IPS-20b (cell line): Measurements from ENCODE around the gene FANCM.
A peak's percentile ranks its signal among the peaks of the same experiment; 100 is the strongest.

Experiments
- H3K27ac ChIP-seq: one replicate; pipeline ENCODE4 v1.5.1; 2013; ENCODE audit warnings: low read length
- H3K27me3 ChIP-seq: 2 replicates; pipeline ENCODE4 v1.6.1; 2013; ENCODE audit warnings: mild to moderate bottlenecking, low read length, inconsistent platforms; ENCODE audit not compliant: insufficient read depth
- H3K36me3 ChIP-seq: 2 replicates; pipeline ENCODE4 v1.6.1; 2013; ENCODE audit warnings: low read depth, mild to moderate bottlenecking, inconsistent platforms, low read length, moderate library complexity; ENCODE audit not compliant: insufficient read depth
- H3K4me1 ChIP-seq: 2 replicates; pipeline ENCODE4 v1.6.1; 2013; ENCODE audit warnings: mild to moderate bottlenecking, control low read depth, inconsistent platforms, low read length, moderate library complexity; ENCODE audit not compliant: insufficient read depth
- H3K4me3 ChIP-seq: 2 replicates; pipeline ENCODE4 v1.5.1; 2013; ENCODE audit warnings: mild to moderate bottlenecking, low read length, inconsistent platforms
- H3K9ac ChIP-seq: 2 replicates; pipeline ENCODE4 v1.6.1; 2013; ENCODE audit warnings: low read depth, mild to moderate bottlenecking, inconsistent platforms, low read length, moderate library complexity
- H3K9me3 ChIP-seq: 2 replicates; pipeline ENCODE4 v1.6.1; 2013; ENCODE audit warnings: mild to moderate bottlenecking, low read depth, low read length, inconsistent platforms; ENCODE audit not compliant: insufficient read depth

The FANCM gene, protein sequence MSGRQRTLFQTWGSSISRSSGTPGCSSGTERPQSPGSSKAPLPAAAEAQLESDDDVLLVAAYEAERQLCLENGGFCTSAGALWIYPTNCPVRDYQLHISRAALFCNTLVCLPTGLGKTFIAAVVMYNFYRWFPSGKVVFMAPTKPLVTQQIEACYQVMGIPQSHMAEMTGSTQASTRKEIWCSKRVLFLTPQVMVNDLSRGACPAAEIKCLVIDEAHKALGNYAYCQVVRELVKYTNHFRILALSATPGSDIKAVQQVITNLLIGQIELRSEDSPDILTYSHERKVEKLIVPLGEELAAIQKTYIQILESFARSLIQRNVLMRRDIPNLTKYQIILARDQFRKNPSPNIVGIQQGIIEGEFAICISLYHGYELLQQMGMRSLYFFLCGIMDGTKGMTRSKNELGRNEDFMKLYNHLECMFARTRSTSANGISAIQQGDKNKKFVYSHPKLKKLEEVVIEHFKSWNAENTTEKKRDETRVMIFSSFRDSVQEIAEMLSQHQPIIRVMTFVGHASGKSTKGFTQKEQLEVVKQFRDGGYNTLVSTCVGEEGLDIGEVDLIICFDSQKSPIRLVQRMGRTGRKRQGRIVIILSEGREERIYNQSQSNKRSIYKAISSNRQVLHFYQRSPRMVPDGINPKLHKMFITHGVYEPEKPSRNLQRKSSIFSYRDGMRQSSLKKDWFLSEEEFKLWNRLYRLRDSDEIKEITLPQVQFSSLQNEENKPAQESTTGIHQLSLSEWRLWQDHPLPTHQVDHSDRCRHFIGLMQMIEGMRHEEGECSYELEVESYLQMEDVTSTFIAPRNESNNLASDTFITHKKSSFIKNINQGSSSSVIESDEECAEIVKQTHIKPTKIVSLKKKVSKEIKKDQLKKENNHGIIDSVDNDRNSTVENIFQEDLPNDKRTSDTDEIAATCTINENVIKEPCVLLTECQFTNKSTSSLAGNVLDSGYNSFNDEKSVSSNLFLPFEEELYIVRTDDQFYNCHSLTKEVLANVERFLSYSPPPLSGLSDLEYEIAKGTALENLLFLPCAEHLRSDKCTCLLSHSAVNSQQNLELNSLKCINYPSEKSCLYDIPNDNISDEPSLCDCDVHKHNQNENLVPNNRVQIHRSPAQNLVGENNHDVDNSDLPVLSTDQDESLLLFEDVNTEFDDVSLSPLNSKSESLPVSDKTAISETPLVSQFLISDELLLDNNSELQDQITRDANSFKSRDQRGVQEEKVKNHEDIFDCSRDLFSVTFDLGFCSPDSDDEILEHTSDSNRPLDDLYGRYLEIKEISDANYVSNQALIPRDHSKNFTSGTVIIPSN (N-terminal part only)

DNA sequence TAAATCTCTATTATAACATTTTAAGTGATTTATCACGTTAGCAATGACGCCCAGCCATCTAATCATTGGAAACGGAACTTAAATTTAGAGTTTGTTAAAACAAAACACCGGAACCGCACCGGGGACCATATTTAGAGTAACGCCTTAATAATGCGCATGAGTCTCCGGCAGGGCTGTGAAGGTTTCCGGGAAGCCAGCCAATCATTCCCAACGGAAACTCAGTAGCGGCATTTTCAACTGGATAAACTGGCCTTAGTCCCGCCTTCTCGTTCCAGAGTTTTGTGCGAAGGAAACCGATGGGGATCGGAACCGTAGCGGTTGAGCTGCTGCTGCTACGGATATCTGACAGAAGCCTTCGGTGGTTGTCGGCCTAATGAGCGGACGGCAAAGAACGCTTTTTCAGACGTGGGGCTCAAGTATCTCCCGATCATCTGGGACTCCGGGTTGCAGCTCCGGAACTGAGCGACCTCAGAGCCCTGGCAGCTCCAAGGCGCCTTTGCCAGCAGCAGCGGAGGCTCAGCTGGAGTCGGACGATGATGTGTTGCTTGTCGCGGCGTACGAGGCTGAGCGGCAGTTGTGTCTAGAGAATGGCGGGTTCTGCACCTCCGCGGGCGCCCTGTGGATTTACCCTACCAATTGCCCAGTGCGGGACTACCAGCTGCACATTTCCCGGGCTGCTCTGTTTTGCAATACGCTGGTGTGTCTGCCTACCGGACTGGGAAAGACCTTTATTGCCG is at the start of gene FANCM:
FANCM (plus strand) TSS at position 272 of the 737 bp plus-strand sequence; CDS start at position 374, 102 bp downstream.
- peaks cover 3% of the 10 kb centered on the region; the same call in 1 of the 2 replicates for H3K36me3 ChIP-seq
- peaks cover 3% of the 10 kb centered on the region; the same call in 1 of the 2 replicates for H3K4me1 ChIP-seq
- H3K9me3 ChIP-seq: no peaks in the 10 kb centered on the region
- no peaks in the 10 kb centered on the region for H3K27me3 ChIP-seq
- H3K4me3 ChIP-seq: peak within 1 kb of the TSS; percentile 83
- peak within 1 kb of the TSS; percentile 89 for H3K9ac ChIP-seq
- peak within 1 kb of the TSS; percentile 62 for H3K27ac ChIP-seq

- H3K4me1 ChIP-seq: peaks cover 8% of the 10 kb centered on the region; the same call in 1 of the 2 replicates
Observed at GRCh38 chr14:45089813-45090212, 45.9 kb upstream of the FANCM start.

DNA sequence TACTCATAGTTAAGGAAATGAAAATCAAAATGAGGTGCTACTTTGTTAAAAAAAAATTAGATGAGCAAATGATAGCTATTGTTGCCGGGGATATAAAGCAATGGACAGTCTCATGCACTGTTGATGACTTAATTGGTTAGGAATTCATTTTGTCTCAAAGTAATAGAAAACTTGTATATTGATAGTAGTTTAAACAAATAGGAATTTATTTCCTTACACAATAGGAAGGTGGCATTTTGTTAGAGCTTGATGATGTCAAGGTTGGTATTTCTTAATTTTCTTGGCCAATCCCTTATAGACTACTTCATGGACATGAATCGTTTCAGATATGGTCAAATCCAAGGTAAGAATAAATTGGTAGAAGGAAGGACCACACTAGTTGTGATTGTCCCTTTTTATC is 44.0 kb upstream of the FANCM start:
- Histone ChIP-seq H3K27ac (no peak overlapping the region), H3K4me1 (peaks cover 2% of the 10 kb centered on the region; the same call in 1 of the 2 replicates), H3K27me3 (no peaks in the 10 kb centered on the region), H3K4me3 (no peak overlapping the region), H3K36me3 (peaks cover 24% of the 10 kb centered on the region), H3K9ac (no peak overlapping the region), H3K9me3 (no peaks in the 10 kb centered on the region)

More at GRCh38 chr14:45089813-45090212, 45.9 kb upstream of the FANCM start:
- Histone ChIP-seq H3K9me3 (no peaks in the 10 kb centered on the region), H3K36me3 (peaks cover 6% of the 10 kb centered on the region; the same call in 1 of the 2 replicates), H3K4me3 (no peak overlapping the region), H3K27ac (no peak overlapping the region), H3K9ac (no peak overlapping the region), H3K27me3 (no peaks in the 10 kb centered on the region)

DNA sequence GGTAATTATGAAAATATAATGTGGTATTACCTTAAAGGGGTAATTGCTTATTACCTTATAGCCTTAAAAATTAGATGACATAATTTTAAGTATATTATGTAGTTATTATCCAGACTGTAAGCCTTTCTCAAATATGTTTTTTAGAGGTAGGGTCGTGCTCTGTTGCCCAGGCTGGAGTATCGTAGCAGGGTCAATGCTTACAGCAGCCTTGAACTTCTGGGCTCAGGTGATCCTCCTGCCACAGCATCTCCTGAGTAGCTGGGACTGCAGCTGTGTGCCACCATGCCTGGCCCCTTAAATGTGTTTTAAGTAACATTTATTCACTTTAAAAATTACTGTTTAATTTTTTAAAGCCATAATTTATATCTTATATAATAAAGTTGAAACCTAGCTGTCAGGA is 41.5 kb upstream of the FANCM start:
- no peak overlapping the region for H3K9ac ChIP-seq
- peaks cover 43% of the 10 kb centered on the region for H3K36me3 ChIP-seq
- no peaks in the 10 kb centered on the region for H3K9me3 ChIP-seq
- H3K27ac ChIP-seq: no peak overlapping the region
- no peaks in the 10 kb centered on the region for H3K4me1 ChIP-seq
- no peak overlapping the region for H3K4me3 ChIP-seq
- no peaks in the 10 kb centered on the region for H3K27me3 ChIP-seq

GRCh38 chr14:45095143-45095542 is 40.6 kb upstream of the FANCM start:
- Histone ChIP-seq H3K27ac (no peak overlapping the region), H3K9me3 (no peaks in the 10 kb centered on the region), H3K9ac (no peak overlapping the region), H3K4me3 (no peak overlapping the region), H3K27me3 (no peaks in the 10 kb centered on the region), H3K36me3 (peaks cover 52% of the 10 kb centered on the region), H3K4me1 (no peaks in the 10 kb centered on the region)

DNA sequence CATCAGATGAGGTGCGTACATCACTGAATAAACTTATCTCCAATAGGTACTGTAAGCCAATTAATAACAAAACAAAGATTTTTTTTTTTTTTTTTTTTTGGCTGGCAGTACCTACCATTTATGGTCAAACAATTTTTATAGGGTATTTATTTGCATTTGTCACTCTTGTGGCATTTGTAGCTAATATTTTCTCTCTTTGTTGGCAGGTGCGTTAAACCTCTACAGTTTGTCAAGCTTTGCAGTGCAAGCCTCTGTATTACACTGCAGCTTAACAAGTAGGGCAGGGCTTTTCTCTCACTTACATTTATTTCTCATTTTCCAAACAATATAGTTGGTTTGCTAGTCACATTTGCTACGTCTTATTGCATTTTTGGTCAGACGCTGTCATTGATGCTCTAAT is 39.5 kb upstream of the FANCM start:
- Histone ChIP-seq H3K9me3 (no peaks in the 10 kb centered on the region), H3K9ac (no peak overlapping the region), H3K4me1 (no peaks in the 10 kb centered on the region), H3K27me3 (no peaks in the 10 kb centered on the region), H3K27ac (no peak overlapping the region), H3K4me3 (no peak overlapping the region), H3K36me3 (peaks cover 63% of the 10 kb centered on the region)

DNA sequence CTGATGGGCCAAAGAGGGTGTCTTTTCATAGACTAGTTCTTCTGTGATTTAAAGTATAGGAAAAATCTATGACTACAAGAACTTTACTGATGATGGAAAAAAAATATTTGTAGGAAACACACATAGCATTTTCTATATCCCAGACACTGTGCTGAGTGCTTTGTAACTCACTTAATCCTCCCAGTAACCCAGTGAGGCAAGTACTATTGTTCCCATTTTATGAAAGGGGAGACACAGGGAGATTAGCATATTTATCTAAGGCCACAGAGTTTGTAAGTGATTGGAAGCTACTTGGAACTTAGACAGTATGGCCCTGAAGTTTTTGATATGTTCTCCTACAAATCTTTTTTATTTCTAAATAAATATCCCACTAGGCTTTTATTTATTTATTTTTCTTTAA is 31.9 kb upstream of the FANCM start:
- Histone ChIP-seq H3K9me3 (no peaks in the 10 kb centered on the region), H3K36me3 (peaks cover 96% of the 10 kb centered on the region), H3K27me3 (no peaks in the 10 kb centered on the region), H3K27ac (no peak overlapping the region), H3K4me3 (no peak overlapping the region), H3K4me1 (no peaks in the 10 kb centered on the region; the same call in 1 of the 2 replicates), H3K9ac (no peak overlapping the region)

DNA sequence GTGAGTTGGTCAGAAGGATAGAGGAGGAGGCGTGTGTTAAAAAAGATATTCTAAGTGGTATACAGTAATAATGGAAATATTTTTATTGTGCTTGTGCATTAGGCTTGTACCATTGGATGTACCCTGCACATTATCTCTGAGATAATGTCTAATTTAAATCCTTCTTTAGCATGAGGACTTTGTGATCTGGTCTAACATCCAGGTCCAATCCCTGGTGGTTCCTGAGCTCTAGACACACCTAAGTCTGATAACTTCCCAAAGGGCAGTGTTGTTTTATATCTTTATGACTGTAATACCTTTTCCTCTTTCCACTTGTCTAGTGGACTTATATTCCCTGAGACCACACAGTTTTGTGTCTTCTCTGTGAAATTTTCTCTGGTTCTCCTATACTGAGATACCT is 31.2 kb upstream of the FANCM start:
- H3K4me1 ChIP-seq: no peaks in the 10 kb centered on the region; the same call in 1 of the 2 replicates
- H3K36me3 ChIP-seq: peaks cover 96% of the 10 kb centered on the region
- no peak overlapping the region for H3K27ac ChIP-seq
- H3K9me3 ChIP-seq: no peaks in the 10 kb centered on the region
- H3K4me3 ChIP-seq: no peak overlapping the region
- no peak overlapping the region for H3K9ac ChIP-seq
- no peaks in the 10 kb centered on the region for H3K27me3 ChIP-seq

DNA sequence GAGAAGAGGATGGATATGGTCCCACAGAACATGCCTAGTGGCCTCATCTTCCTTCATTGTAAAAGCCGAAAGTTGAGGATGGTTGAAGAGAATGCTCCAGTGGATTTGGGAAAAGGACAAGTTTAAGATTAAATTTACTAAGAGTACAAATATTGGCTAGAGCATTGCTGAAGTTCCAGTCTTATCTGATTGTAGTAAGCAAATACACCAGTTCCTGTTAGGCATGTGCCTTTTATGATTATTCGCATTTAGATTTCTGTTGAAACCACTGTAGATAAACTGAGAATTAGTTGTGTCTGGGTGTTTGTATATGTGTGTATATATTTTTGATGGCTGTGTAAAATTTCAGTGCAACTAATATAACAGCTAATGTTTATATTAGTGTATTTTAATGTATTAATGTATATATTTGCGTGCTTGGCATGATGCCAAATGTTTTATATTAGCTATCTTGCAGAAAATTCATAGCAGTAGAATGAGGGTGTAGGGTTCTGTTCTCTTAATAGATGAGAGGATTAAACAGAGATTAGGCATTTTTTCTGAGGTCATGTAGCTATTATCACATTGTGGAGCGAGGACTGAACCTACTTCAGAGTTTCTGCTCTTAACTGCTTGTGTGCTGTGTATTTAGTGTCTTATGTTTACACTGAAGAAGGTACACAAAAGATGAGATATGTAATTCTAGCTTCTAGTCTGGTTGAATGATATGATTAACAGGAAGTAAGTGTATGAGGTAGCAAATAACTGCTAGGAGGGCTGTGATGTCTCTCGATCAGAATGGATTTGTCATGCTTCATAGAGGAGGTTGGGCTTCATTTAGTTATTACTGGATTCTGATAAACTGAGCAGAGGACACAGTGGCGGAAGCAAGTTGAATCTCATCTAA is 22.6 kb upstream of the FANCM start:
- H3K4me1 ChIP-seq: no peaks in the 10 kb centered on the region
- H3K36me3 ChIP-seq: peaks cover 98% of the 10 kb centered on the region
- no peaks in the 10 kb centered on the region for H3K27me3 ChIP-seq
- H3K9ac ChIP-seq: no peak overlapping the region
- no peak overlapping the region for H3K27ac ChIP-seq
- H3K9me3 ChIP-seq: no peaks in the 10 kb centered on the region
- H3K4me3 ChIP-seq: no peak overlapping the region

DNA sequence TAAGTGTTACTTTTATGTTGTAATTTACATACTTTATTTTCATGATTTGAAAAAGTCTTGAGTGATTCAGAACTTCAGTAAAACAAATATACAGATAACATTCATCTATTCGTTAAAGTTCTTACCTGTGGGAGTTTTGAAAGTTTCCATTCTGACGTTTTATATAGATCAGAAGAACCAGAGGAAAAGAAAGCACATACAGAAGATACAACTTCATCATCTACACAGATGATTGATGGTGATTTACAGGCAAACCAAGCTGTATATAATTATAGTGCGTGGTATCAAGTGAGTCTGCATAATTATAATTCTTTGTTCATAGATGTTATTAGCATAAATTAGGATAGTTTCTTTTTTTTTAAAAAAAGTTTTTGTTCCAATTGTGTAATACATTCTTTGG is 21.4 kb upstream of the FANCM start:
- Histone ChIP-seq H3K36me3 (peaks cover 98% of the 10 kb centered on the region), H3K27me3 (no peaks in the 10 kb centered on the region)

More for the DNA sequence above, 21.4 kb upstream of the FANCM start:
- Histone ChIP-seq H3K4me1 (no peaks in the 10 kb centered on the region), H3K27ac (no peak overlapping the region), H3K4me3 (no peak overlapping the region), H3K9ac (no peak overlapping the region), H3K9me3 (no peaks in the 10 kb centered on the region)
